IPS-NIHi7 (cell line): ENCODE results near the gene NOXRED1.

Experiments used
- DNase-seq: peaks from one replicate; pipeline ENCODE4 v3.0.0; 2012; ENCODE audit warnings: mixed read lengths; ENCODE audit errors: extremely low spot score

Gene NOXRED1

GRCh38 chr14:77407158-77407557 lies 16.2 kb downstream of the NOXRED1 start:
- DNase-seq, result no peak

- DNase-seq, result no peak
Observed at GRCh38 chr14:77406718-77407117, 16.6 kb downstream of the NOXRED1 start.

- DNase-seq, result no peak
Observed at GRCh38 chr14:77406086-77406485, 17.2 kb downstream of the NOXRED1 start.

GRCh38 chr14:77403768-77404167 lies 19.6 kb downstream of the NOXRED1 start:
- DNase-seq, result no peak

- no peak for DNase-seq
Observed at GRCh38 chr14:77400216-77400615, 23.1 kb downstream of the NOXRED1 start.

GRCh38 chr14:77390188-77390587 lies 33.1 kb downstream of the NOXRED1 start:
- DNase-seq, result no peak

- no peak for DNase-seq
Observed at GRCh38 chr14:77378701-77379100, 44.6 kb downstream of the NOXRED1 start.

GRCh38 chr14:77377502-77377844 lies 45.9 kb downstream of the NOXRED1 start:
- no peak for DNase-seq

- DNase-seq, result peak; percentile 93
Observed at GRCh38 chr14:77376771-77377501, 46.4 kb downstream of the NOXRED1 start, which contains the start of the genes SAMD15 and TMED8. Gene SAMD15 (plus strand): TSS chr14:77377379. CDS start chr14:77377419, 40 bp downstream. Gene TMED8 (minus strand): TSS chr14:77377094. CDS start chr14:77377053, 41 bp downstream.

- DNase-seq, result peak; percentile 45
Observed at GRCh38 chr14:77375973-77376770, 47.2 kb downstream of the NOXRED1 start.

GRCh38 chr14:77375164-77375950 lies 48.0 kb downstream of the NOXRED1 start:
- DNase-seq, result no peak

- no peak for DNase-seq
Observed at GRCh38 chr14:77372304-77372841, 51.0 kb downstream of the NOXRED1 start.

GRCh38 chr14:77369285-77369684 lies 54.0 kb downstream of the NOXRED1 start:
- DNase-seq, result no peak

GRCh38 chr14:77364146-77364545 lies 59.2 kb downstream of the NOXRED1 start:
- DNase-seq, result no peak

- no peak for DNase-seq
Observed at GRCh38 chr14:77359626-77360025, 63.7 kb downstream of the NOXRED1 start.

- DNase-seq, result no peak
Observed at GRCh38 chr14:77356899-77357298, 66.4 kb downstream of the NOXRED1 start.

GRCh38 chr14:77355811-77356210 lies 67.5 kb downstream of the NOXRED1 start:
- no peak for DNase-seq

GRCh38 chr14:77353469-77354141 lies 69.7 kb downstream of the NOXRED1 start:
- no peak for DNase-seq

GRCh38 chr14:77347751-77348150 lies 75.6 kb downstream of the NOXRED1 start:
- no peak for DNase-seq

- DNase-seq, result no peak
Observed at GRCh38 chr14:77346495-77346894, 76.8 kb downstream of the NOXRED1 start.

GRCh38 chr14:77344377-77344996 lies 78.8 kb downstream of the NOXRED1 start:
- no peak for DNase-seq
